HCT116 (cell line): ENCODE measurements around the gene TRAF5. TPM values are rescaled to one million over a fixed set of nuclear protein-coding genes. Genes with fewer than 3 reads are reported as not detected.

ENCODE experiments used
- ATAC-seq: fragments of 200-7000 bp; cut with Tn5 transposase; 2 replicates; pipeline ENCODE4 v1.9.1; 2020; ENCODE audit warnings: mild to moderate bottlenecking, moderate library complexity
- BruUV-seq: library from RNA; stranded (reverse); fragments of 400-500 nt; replicated peaks from 2 replicates; lab custom pipeline; 2021; lab: Mats Ljungman, UMichigan
- CTCF ChIA-PET: fragments of 300-600 bp; sonication (Branson Sonifier 250); formaldehyde crosslinking; loops from one replicate; lab custom pipeline; 2021; ENCODE audit warnings: antibody characterized with exemption; lab: Charles Lee
- POLR2A ChIA-PET: fragments of 300-600, 350-600 bp; sonication (Branson Sonifier 250); formaldehyde crosslinking; loops from one replicate; lab custom pipeline; 2021; ENCODE audit warnings: antibody characterized with exemption; lab: Charles Lee
- RAD21 ChIA-PET, 2 experiments: fragments of 300-600 bp; sonication (Branson Sonifier 250); formaldehyde crosslinking; loops; one replicate each; lab custom pipeline; 2023; ENCODE audit warnings: low total read pairs in 2 of 2; ENCODE audit not compliant: uncharacterized antibody in 2 of 2, unreplicated experiment in 2 of 2, low non-redundant PET in 1 of 2; lab: Charles Lee
- DNase-seq: peaks from one replicate; pipeline ENCODE4 v3.0.0-alpha.2; 2010; ENCODE audit warnings: low read depth, low spot score
- H2AFZ ChIP-seq: fragments of 200-600 bp; shearing (Covaris generic), sonication (generic); 2 replicates; pipeline ENCODE4 v1.6.1; 2017; ENCODE audit warnings: low read depth, mixed run types, mixed read lengths, antibody characterized with exemption, low read length; ENCODE audit not compliant: poor library complexity, severe bottlenecking
- H3K27ac ChIP-seq: 2 replicates; pipeline ENCODE4 v1.5.1; 2012; ENCODE audit warnings: low read depth, low read length
- H3K27me3 ChIP-seq: fragments of 200-600 bp; sonication (generic); 2 replicates; pipeline ENCODE4 v1.6.1; 2016; ENCODE audit warnings: mixed run types, low read length, mixed read lengths; ENCODE audit not compliant: insufficient read depth
- H3K36me3 ChIP-seq, 2 experiments: fragments of 200-500 bp in 1 of 2; fragments of 200-600 bp in 1 of 2; sonication (Bioruptor generic) in 1 of 2; sonication (generic) in 1 of 2; 2 replicates each; pipeline versions ENCODE4 v1.5.1 to v1.6.1; 2014 to 2016; ENCODE audit warnings: low read length in 2 of 2, inconsistent platforms in 1 of 2, mixed read lengths in 1 of 2, mixed run types in 1 of 2; ENCODE audit not compliant: insufficient read depth in 2 of 2, control insufficient read depth in 1 of 2
- H3K4me1 ChIP-seq, 2 experiments: fragments of 200-600 bp in 1 of 2; sonication (generic) in 1 of 2; 2 replicates each; pipeline versions ENCODE4 v1.5.1 to v1.6.1; 2012 to 2017; ENCODE audit warnings: low read length in 2 of 2, inconsistent platforms in 1 of 2, mild to moderate bottlenecking in 1 of 2, mixed read lengths in 1 of 2, mixed run types in 1 of 2, moderate library complexity in 1 of 2; ENCODE audit not compliant: insufficient read depth in 2 of 2, control insufficient read depth in 1 of 2
- H3K4me2 ChIP-seq: fragments of 200-600 bp; sonication (generic); 2 replicates; pipeline ENCODE4 v1.6.1; 2017; ENCODE audit warnings: mixed run types, low read length, mixed read lengths
- H3K4me3 ChIP-seq, 2 experiments: fragments of 200-600 bp in 1 of 2; sonication (generic) in 1 of 2; replicated peaks in 1 of 2; 2 replicates each; pipeline ENCODE4 v1.5.1; 2011 to 2016; ENCODE audit warnings: low read length in 2 of 2, control low read depth in 1 of 2, low read depth in 1 of 2, mild to moderate bottlenecking in 1 of 2, mixed read lengths in 1 of 2, mixed run types in 1 of 2
- H3K79me2 ChIP-seq: fragments of 200-600 bp; sonication (generic); 2 replicates; pipeline ENCODE4 v1.6.1; 2017; ENCODE audit warnings: mild to moderate bottlenecking, mixed run types, low read length, moderate library complexity, mixed read lengths; ENCODE audit not compliant: insufficient read depth
- H3K9ac ChIP-seq: fragments of 200-600 bp; sonication (generic); 2 replicates; pipeline ENCODE4 v1.6.1; 2016; ENCODE audit warnings: low read length, mixed read lengths
- H3K9me2 ChIP-seq: fragments of 200-600 bp; sonication (generic), shearing (Covaris generic); 2 replicates; pipeline ENCODE4 v1.6.1; 2017; ENCODE audit warnings: mixed run types, mild to moderate bottlenecking, moderate library complexity; ENCODE audit not compliant: insufficient read depth
- H3K9me3 ChIP-seq, 2 experiments: fragments of 200-500 bp in 1 of 2; fragments of 200-600 bp in 1 of 2; sonication (Bioruptor generic) in 1 of 2; sonication (generic) in 1 of 2; 2 replicates each; pipeline ENCODE4 v1.6.1; 2014 to 2017; ENCODE audit warnings: low read length in 2 of 2, mixed read lengths in 2 of 2, inconsistent platforms in 1 of 2, low read depth in 1 of 2, mild to moderate bottlenecking in 1 of 2, mixed run types in 1 of 2, moderate library complexity in 1 of 2; ENCODE audit not compliant: control insufficient read depth in 1 of 2, insufficient read depth in 1 of 2
- H4K20me1 ChIP-seq: fragments of 200-600 bp; sonication (generic), shearing (Covaris generic); 2 replicates; pipeline ENCODE4 v1.6.1; 2017; ENCODE audit warnings: mixed run types, mild to moderate bottlenecking, moderate library complexity; ENCODE audit not compliant: insufficient read depth
- CBX3 ChIP-seq: IDR thresholded peaks from 2 replicates; pipeline ENCODE4 v1.6.1; 2012; ENCODE audit warnings: low read depth
- CEBPB ChIP-seq: IDR thresholded peaks from 2 replicates; pipeline ENCODE4 v1.6.1; 2012; ENCODE audit warnings: low read depth
- ELF1 ChIP-seq: IDR thresholded peaks from 2 replicates; pipeline ENCODE4 v1.6.1; 2012; ENCODE audit warnings: low read depth, borderline replicate concordance
- EZH2 ChIP-seq: fragments of 200-600 bp; sonication (generic); IDR thresholded peaks from 2 replicates; pipeline ENCODE4 v1.6.1; 2017; ENCODE audit warnings: antibody characterized with exemption, mixed run types
- EZH2phosphoT487 ChIP-seq: fragments of 200-600 bp; IDR thresholded peaks from 2 replicates; pipeline ENCODE4 v1.6.1; 2018; ENCODE audit warnings: antibody characterized with exemption, borderline replicate concordance
- FOSL1 ChIP-seq: IDR thresholded peaks from 2 replicates; pipeline ENCODE4 v1.6.1; 2012; ENCODE audit warnings: low read depth
- RAD21 ChIP-seq: IDR thresholded peaks from 2 replicates; pipeline ENCODE4 v1.6.1; 2012; ENCODE audit warnings: low read depth, mild to moderate bottlenecking
- TCF7L2 ChIP-seq: IDR thresholded peaks from 2 replicates; pipeline ENCODE4 v1.7.0; 2011; ENCODE audit warnings: borderline replicate concordance, inconsistent platforms; ENCODE audit not compliant: insufficient read depth, insufficient read length; ENCODE audit errors: extremely low read depth
- ZNF274 ChIP-seq: fragments of 200-500 bp; sonication (Bioruptor generic); IDR thresholded peaks from 2 replicates; pipeline ENCODE4 v1.6.1; 2014; ENCODE audit warnings: mild to moderate bottlenecking, low read depth, low read length, inconsistent platforms
- intact Hi-C: fragments of 100-400 bp; cut with micrococcal nuclease; formaldehyde crosslinking; loops from 2 replicates; pipeline ENCODE4 v1.10.0; 2022
- total RNA-seq: library from RNA; stranded (reverse); gene quantifications from one replicate; pipeline ENCODE4 v1.2.1, GENCODE V29; 2021; ENCODE audit not compliant: unreplicated experiment
- TF ChIP-seq, protein P1 (sequence below), 3 experiments: fragments of 200-600 bp in 1 of 3; sonication (generic) in 1 of 3; IDR thresholded peaks in 2 of 3; conservative IDR thresholded peaks in 1 of 3; 2 replicates each; pipeline ENCODE4 v1.5.1; 2012 to 2017; ENCODE audit warnings: low read depth in 2 of 3, low read length in 2 of 3, antibody characterized with exemption in 1 of 3, borderline replicate concordance in 1 of 3, control low read depth in 1 of 3, mild to moderate bottlenecking in 1 of 3, mixed read lengths in 1 of 3, mixed run types in 1 of 3, moderate library complexity in 1 of 3; ENCODE audit not compliant: insufficient read depth in 1 of 3
- TF ChIP-seq, protein P2 (sequence below): IDR thresholded peaks from 2 replicates; pipeline ENCODE4 v1.6.1; 2011; ENCODE audit warnings: mild to moderate bottlenecking, low read length, moderate library complexity; ENCODE audit not compliant: insufficient replicate concordance; ENCODE audit errors: extremely low read depth
- TF ChIP-seq, protein P3 (sequence below): IDR thresholded peaks from 2 replicates; pipeline ENCODE4 v1.6.1; 2012; ENCODE audit warnings: low read depth
- TF ChIP-seq, protein P4 (sequence below): IDR thresholded peaks from 2 replicates; pipeline ENCODE4 v1.6.1; 2012

The TRAF5 gene
- total RNA-seq, 1 experiment from 2014 or later, result 6.5 TPM

DNA sequence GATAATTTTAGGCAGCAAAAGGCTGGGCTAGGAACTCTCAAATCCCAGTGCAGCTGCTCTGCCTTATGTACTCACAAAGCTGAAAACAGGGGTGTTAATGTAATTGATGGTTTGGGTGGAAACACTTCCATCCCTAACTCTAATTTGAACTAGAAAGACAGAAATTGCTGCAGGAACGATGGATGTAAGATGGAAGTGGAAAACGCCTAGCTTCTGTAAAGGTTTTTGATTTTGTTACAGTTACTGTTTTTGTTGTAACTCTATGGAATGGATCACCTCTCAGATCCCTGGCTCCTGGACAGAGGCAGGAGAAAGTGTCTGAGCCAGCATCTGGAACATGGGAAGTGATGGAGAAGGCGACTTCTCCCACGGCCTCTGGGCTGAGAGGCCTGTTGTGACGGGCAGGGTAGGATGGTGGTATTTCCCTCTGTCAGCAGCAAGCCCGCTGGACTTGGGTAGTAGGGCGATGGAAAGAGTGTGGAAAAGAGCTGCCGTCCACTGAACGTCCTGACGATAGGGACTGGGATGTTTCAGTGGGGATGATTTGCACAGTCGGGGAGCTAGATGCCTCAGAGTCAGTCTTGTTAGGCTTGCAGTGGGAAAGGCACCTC, 1.6 kb downstream of the TRAF5 start (continued):
- no peak for TF ChIP-seq ELF1
- no peak for TF ChIP-seq EZH2
- no peak for TF ChIP-seq CEBPB
- TF ChIP-seq, protein P1, sequence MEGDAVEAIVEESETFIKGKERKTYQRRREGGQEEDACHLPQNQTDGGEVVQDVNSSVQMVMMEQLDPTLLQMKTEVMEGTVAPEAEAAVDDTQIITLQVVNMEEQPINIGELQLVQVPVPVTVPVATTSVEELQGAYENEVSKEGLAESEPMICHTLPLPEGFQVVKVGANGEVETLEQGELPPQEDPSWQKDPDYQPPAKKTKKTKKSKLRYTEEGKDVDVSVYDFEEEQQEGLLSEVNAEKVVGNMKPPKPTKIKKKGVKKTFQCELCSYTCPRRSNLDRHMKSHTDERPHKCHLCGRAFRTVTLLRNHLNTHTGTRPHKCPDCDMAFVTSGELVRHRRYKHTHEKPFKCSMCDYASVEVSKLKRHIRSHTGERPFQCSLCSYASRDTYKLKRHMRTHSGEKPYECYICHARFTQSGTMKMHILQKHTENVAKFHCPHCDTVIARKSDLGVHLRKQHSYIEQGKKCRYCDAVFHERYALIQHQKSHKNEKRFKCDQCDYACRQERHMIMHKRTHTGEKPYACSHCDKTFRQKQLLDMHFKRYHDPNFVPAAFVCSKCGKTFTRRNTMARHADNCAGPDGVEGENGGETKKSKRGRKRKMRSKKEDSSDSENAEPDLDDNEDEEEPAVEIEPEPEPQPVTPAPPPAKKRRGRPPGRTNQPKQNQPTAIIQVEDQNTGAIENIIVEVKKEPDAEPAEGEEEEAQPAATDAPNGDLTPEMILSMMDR (IDR thresholded peaks at IDR 0.05 in 2 of 3, conservative IDR thresholded peaks at IDR 0.05 in 1 of 3; ENCODE audit: borderline replicate concordance in 1 of 3, insufficient read depth in 1 of 3, low read depth in 2 of 3, low read length in 2 of 3), result no peak
- TF ChIP-seq, protein P2, sequence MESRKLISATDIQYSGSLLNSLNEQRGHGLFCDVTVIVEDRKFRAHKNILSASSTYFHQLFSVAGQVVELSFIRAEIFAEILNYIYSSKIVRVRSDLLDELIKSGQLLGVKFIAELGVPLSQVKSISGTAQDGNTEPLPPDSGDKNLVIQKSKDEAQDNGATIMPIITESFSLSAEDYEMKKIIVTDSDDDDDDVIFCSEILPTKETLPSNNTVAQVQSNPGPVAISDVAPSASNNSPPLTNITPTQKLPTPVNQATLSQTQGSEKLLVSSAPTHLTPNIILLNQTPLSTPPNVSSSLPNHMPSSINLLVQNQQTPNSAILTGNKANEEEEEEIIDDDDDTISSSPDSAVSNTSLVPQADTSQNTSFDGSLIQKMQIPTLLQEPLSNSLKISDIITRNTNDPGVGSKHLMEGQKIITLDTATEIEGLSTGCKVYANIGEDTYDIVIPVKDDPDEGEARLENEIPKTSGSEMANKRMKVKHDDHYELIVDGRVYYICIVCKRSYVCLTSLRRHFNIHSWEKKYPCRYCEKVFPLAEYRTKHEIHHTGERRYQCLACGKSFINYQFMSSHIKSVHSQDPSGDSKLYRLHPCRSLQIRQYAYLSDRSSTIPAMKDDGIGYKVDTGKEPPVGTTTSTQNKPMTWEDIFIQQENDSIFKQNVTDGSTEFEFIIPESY, result no peak
- no peak for TF ChIP-seq TCF7L2
- no peak for TF ChIP-seq EZH2phosphoT487

DNA sequence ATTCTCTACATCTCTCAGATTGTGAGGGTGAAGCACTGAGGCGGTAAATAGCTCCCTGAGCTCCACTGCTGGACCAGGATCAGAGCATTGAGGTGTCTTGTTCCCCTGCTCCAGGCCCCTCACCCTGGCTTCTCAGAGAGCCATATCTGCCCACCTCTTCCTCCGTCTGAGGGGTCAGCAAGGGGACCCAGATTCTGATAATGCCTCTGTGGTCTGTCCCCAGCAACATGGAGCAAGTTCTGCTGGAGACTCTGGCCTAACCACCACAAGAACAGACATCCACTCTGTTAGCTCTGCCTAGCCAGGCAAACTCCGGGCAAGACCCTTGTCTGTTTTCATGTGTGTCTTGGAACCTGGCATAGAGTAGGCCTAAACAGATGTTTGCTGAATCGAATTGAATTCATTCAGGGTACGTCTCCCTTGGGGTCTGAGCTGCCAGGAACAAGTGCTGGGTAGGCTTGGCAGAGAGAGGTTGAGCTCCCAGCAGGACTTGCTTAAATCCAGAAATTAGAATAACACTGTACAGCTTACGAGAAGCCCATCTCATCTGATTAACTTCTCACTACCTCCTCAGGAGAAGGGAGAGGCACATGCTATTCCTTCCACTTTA, 2.3 kb downstream of the TRAF5 start:
- H3K4me3 ChIP-seq, result no peak overlapping the region
- H3K9me3 ChIP-seq, result no peaks in the 10 kb centered on the region
- no TSS peak for BruUV-seq
- H3K4me1 ChIP-seq, result peaks cover 0 to 35% of the 10 kb centered on the region in 2 experiments; a peak in 3 of 4 replicates
- ChIA-PET CTCF (no interaction called here), POLR2A (no interaction called here), RAD21 (no interaction called here)
- H3K27me3 ChIP-seq, result no peaks in the 10 kb centered on the region
- H3K9ac ChIP-seq, result no peak overlapping the region
- no peaks in the 10 kb centered on the region for H3K36me3 ChIP-seq
- no peak overlapping the region for H3K4me2 ChIP-seq
- no peak overlapping the region for H3K27ac ChIP-seq
- DNase-seq (no peak), ATAC-seq (no peak)
- intact Hi-C loops, result no loop called here
- no peaks in the 10 kb centered on the region for H4K20me1 ChIP-seq
- 0 out of 2 replicates have a peak, but pooled peaks cover 3% of the 10 kb centered on the region for H3K79me2 ChIP-seq
- no peaks in the 10 kb centered on the region for H3K9me2 ChIP-seq
- no peak overlapping the region for H2AFZ ChIP-seq
- TF ChIP-seq, protein P3, sequence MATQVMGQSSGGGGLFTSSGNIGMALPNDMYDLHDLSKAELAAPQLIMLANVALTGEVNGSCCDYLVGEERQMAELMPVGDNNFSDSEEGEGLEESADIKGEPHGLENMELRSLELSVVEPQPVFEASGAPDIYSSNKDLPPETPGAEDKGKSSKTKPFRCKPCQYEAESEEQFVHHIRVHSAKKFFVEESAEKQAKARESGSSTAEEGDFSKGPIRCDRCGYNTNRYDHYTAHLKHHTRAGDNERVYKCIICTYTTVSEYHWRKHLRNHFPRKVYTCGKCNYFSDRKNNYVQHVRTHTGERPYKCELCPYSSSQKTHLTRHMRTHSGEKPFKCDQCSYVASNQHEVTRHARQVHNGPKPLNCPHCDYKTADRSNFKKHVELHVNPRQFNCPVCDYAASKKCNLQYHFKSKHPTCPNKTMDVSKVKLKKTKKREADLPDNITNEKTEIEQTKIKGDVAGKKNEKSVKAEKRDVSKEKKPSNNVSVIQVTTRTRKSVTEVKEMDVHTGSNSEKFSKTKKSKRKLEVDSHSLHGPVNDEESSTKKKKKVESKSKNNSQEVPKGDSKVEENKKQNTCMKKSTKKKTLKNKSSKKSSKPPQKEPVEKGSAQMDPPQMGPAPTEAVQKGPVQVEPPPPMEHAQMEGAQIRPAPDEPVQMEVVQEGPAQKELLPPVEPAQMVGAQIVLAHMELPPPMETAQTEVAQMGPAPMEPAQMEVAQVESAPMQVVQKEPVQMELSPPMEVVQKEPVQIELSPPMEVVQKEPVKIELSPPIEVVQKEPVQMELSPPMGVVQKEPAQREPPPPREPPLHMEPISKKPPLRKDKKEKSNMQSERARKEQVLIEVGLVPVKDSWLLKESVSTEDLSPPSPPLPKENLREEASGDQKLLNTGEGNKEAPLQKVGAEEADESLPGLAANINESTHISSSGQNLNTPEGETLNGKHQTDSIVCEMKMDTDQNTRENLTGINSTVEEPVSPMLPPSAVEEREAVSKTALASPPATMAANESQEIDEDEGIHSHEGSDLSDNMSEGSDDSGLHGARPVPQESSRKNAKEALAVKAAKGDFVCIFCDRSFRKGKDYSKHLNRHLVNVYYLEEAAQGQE, result no peak
- TF ChIP-seq RAD21 (no peak), CBX3 (no peak), ZNF274 (no peak), FOSL1 (no peak)
- TF ChIP-seq, protein P2, result no peak
- TF ChIP-seq, protein P4, sequence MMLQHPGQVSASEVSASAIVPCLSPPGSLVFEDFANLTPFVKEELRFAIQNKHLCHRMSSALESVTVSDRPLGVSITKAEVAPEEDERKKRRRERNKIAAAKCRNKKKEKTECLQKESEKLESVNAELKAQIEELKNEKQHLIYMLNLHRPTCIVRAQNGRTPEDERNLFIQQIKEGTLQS, result no peak
